ENCODE results near the gene SMARCD2. TPM values are rescaled to one million over a fixed set of nuclear protein-coding genes. Genes with fewer than 3 reads are reported as not detected.

SMARCD2 gene
- 139 and 150 TPM in 2 replicates for total RNA-seq (2016; rRNA removed; fragmentation: Illumina TruSeq; extraction: Trizol)
- 76.2 and 86.8 TPM in 2 replicates for total RNA-seq (2016; cell fraction: cytosol; rRNA removed; fragmentation: Illumina TruSeq; extraction: Trizol; ENCODE audit: low read depth)
- total RNA-seq (2016; cell fraction: insoluble cytoplasmic fraction; rRNA removed; fragmentation: Illumina TruSeq; extraction: Trizol) = 128 and 151 TPM in 2 replicates
- total RNA-seq (2016; cell fraction: membrane; rRNA removed; fragmentation: Illumina TruSeq; extraction: Trizol) = 149 and 160 TPM in 2 replicates
- 82.7 and 98.0 TPM in 2 replicates for total RNA-seq (2016; cell fraction: nucleus; rRNA removed; fragmentation: Illumina TruSeq; extraction: Trizol)
- 122 and 128 TPM in 2 replicates for polyA plus RNA-seq (2011; rRNA removed)
- 72.8 and 84.6 TPM in 2 replicates for polyA plus RNA-seq (2011; cell fraction: cytosol; rRNA removed)
- 173 and 200 TPM in 2 replicates for polyA plus RNA-seq (2011; cell fraction: nucleus; rRNA removed)
- polyA plus RNA-seq (2012) = 63.6 and 77.3 TPM in 2 replicates
- 73.5 and 77.2 TPM in 2 replicates for polyA plus RNA-seq (2016; cell fraction: cytosol; fragmentation: Illumina TruSeq; extraction: Trizol; ENCODE audit: low read depth)
- 117 and 129 TPM in 2 replicates for polyA plus RNA-seq (2016; cell fraction: insoluble cytoplasmic fraction; fragmentation: Illumina TruSeq; extraction: Trizol; ENCODE audit: low read depth)
- polyA plus RNA-seq (2016; cell fraction: membrane; fragmentation: Illumina TruSeq; extraction: Trizol; ENCODE audit: low read depth) = 114 and 124 TPM in 2 replicates
- polyA plus RNA-seq (2016; cell fraction: nucleus; fragmentation: Illumina TruSeq; extraction: Trizol; ENCODE audit: insufficient read depth, low read depth) = 136 and 143 TPM in 2 replicates
- 89.3 and 195 TPM in 2 replicates for polyA minus RNA-seq (2011; rRNA and poly(A)+ RNA removed; ENCODE audit: low replicate concordance)
- polyA minus RNA-seq (2011; cell fraction: cytosol; rRNA and poly(A)+ RNA removed) = 47.2 and 51.1 TPM in 2 replicates
- 79.8 and 97.2 TPM in 2 replicates for polyA minus RNA-seq (2011; cell fraction: nucleus; rRNA and poly(A)+ RNA removed)
- Bru-seq, nascent RNA = percentile 75 among the genes with signal in this experiment
- percentile 88 among the genes with signal in this experiment for BruChase-seq, experiment 1, labeled RNA remaining after a 6-hour chase
- percentile 83 among the genes with signal in this experiment for BruChase-seq, experiment 2, labeled RNA remaining after a 2-hour chase
- long read RNA-seq, experiment 1, partial matches to known transcripts = 8 of 19 reads
- long read RNA-seq, experiment 1, other reads (novel, unspliced or antisense) = 6 of 19 reads
- long read RNA-seq, experiment 2, transcript SMARCD2-203 (13 exons, 2,716 nt) = major isoform, 100 of 174 reads
- long read RNA-seq, experiment 2, partial matches to known transcripts = 28 of 174 reads
- long read RNA-seq, experiment 2, other reads (novel, unspliced or antisense) = 45 of 174 reads

GRCh38 chr17:63842540-63843386, at the start of gene SMARCD2:
Gene SMARCD2, minus strand, starts transcription at chr17:63842685. Its CDS starts 11 bp downstream, at chr17:63842674.
- Histone ChIP-seq H2AFZ (ENCODE audit: low read length) (peak within 1 kb of the TSS; percentile 24), H3K9ac (ENCODE audit: insufficient read depth, low read depth, low read length) (peak within 1 kb of the TSS; percentile 93), H3K79me2 (ENCODE audit: insufficient read depth, low read length) (peaks cover 42% of the 10 kb centered on the region), H3K4me2 (ENCODE audit: low read depth, low read length) (peak within 1 kb of the TSS; percentile 92), H3K4me3 (replicated peaks in 1 of 3; ENCODE audit: insufficient read depth in 1 of 3, low read depth in 2 of 3, low read length in 3 of 3) (peak within 1 kb of the TSS; percentile 85 to 98 (median 97)), H3K4me1 (ENCODE audit: insufficient read depth, low read length) (peaks cover 44% of the 10 kb centered on the region), H3K36me3 (replicated peaks in 1 of 2; ENCODE audit: control insufficient read depth in 1 of 2, insufficient read depth in 2 of 2, low read length in 2 of 2) (peaks cover 0 to 6% of the 10 kb centered on the region in 2 experiments; a peak in 2 of 5 replicates), H3K9me3 (ENCODE audit: low read length) (no peaks in the 10 kb centered on the region), H4K20me1 (ENCODE audit: insufficient read depth, low read length) (peaks cover 10% of the 10 kb centered on the region; the same call in 1 of the 2 replicates), H3K27ac (ENCODE audit: extremely low read length, insufficient read depth, low read length) (peak within 1 kb of the TSS; percentile 92), H3K27me3 (ENCODE audit: control insufficient read depth in 1 of 2, insufficient read depth in 2 of 2, low read length in 2 of 2) (no peaks in the 10 kb centered on the region; a peak in 1 of 5 replicates)
- intact Hi-C loops (cut with micrococcal nuclease; ENCODE audit: unreplicated experiment) = loop anchor here (5.0 kb wide), 1 partner anchor 70 kb away; the partner anchor contains the start of genes CCDC47 and DDX42
- FAIRE-seq = peak; percentile 77
- CTCF ChIA-PET (ENCODE audit: low intra/inter-chr PET ratio, low total read pairs) = no interaction called here
- WGBS (ENCODE audit: low lambda C conversion rate) = 2% methylated on average over 62 of the region's 92 CpGs
- POLR2A ChIA-PET = interaction anchor here (0.6 to 2.6 kb wide), 14 partner anchors 9 to 292 kb away, joined by 3 to 28 read pairs (median 4); partner anchors contain the start of genes CCDC47, DCAF7, DDX42 and PSMC5
- no TSS peak for BruUV-seq (replicated peaks)
- peak; percentile 80 for ATAC-seq
- DNase-seq (ENCODE audit: low spot score) = peak; percentile 99
- in situ Hi-C loops (cut with HindIII; ENCODE audit: extremely low pct_ligation_motif_present, low pct_unique_long_range_greater_than_20kb) = loop anchor here (10.0 kb wide), 1 partner anchor 662 kb away; the partner anchor contains the start of genes CEP95 and DDX5
- TF ChIP-seq CEBPG (CRISPR knock-in tag; IDR thresholded peaks at IDR 0.05) (peak; percentile 67), ZBTB44 (CRISPR knock-in tag; IDR thresholded peaks at IDR 0.05) (peak; percentile 94), MXD1 (CRISPR knock-in tag; IDR thresholded peaks at IDR 0.05) (peak; percentile 67), MTF1 (CRISPR knock-in tag; IDR thresholded peaks at IDR 0.05) (peak; percentile 81; the same call in 1 of the 2 replicates), ZNF589 (CRISPR knock-in tag; conservative IDR thresholded peaks at IDR 0.05) (peak; percentile 93), ZNF329 (CRISPR knock-in tag; IDR thresholded peaks at IDR 0.05; ENCODE audit: low read depth) (peak; percentile 56), FOXP4 (CRISPR knock-in tag; IDR thresholded peaks at IDR 0.05) (peak; percentile 83), NFE2L2 (IDR thresholded peaks at IDR 0.05; ENCODE audit: low read length) (0 out of 2 replicates have a peak, but pooled peaks have one; percentile 11), BATF2 (CRISPR knock-in tag; IDR thresholded peaks at IDR 0.05) (peak; percentile 96), ZNF496 (CRISPR knock-in tag; IDR thresholded peaks at IDR 0.05; ENCODE audit: insufficient replicate concordance) (no peak)
